ENCODE measurements around the gene ATG9B. TPM values are rescaled to one million over a fixed set of nuclear protein-coding genes. Genes with fewer than 3 reads are reported as not detected.

Gene ATG9B
- total RNA-seq, 1 experiment from 2014 or later: 13.7 TPM

DNA sequence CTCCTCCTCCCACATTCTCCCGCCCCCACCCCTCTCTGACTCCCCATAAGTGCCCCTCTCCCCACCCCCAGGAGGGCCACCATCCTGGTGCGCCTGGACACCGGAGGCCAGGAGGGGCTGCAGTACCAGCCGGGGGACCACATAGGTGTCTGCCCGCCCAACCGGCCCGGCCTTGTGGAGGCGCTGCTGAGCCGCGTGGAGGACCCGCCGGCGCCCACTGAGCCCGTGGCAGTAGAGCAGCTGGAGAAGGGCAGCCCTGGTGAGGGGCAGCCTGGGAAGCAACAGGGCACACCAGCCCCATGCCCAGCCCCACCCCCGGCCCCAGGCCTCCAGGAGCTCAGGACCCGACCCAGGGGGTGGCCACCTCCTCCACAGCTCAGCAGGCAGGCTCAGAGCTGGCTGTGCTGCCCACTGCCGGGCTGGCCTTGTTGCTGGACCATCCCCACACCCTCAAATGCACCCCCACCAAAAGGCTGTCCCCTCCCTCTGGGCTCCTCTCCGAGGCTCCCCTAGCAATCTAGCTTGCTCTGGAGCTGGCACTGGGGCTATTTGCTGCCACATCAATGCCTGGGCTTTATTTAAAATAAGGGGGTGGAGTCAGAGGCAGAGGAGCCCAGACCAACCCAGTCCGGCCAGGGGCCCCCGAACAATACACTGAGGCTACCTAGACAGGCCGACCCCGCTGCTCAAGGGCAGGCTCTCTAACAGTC lies 14.8 kb downstream of the ATG9B start:
- H3K27me3 ChIP-seq (ENCODE audit: insufficient read depth, low read depth): no peaks in the 10 kb centered on the region
- no peaks in the 10 kb centered on the region for H3K79me2 ChIP-seq (ENCODE audit: low read depth)
- no peak overlapping the region for H3K4me3 ChIP-seq
- H3K9me3 ChIP-seq (ENCODE audit: insufficient read depth, low read depth): no peaks in the 10 kb centered on the region
- TF ChIP-seq, protein P1, sequence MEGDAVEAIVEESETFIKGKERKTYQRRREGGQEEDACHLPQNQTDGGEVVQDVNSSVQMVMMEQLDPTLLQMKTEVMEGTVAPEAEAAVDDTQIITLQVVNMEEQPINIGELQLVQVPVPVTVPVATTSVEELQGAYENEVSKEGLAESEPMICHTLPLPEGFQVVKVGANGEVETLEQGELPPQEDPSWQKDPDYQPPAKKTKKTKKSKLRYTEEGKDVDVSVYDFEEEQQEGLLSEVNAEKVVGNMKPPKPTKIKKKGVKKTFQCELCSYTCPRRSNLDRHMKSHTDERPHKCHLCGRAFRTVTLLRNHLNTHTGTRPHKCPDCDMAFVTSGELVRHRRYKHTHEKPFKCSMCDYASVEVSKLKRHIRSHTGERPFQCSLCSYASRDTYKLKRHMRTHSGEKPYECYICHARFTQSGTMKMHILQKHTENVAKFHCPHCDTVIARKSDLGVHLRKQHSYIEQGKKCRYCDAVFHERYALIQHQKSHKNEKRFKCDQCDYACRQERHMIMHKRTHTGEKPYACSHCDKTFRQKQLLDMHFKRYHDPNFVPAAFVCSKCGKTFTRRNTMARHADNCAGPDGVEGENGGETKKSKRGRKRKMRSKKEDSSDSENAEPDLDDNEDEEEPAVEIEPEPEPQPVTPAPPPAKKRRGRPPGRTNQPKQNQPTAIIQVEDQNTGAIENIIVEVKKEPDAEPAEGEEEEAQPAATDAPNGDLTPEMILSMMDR (conservative IDR thresholded peaks at IDR 0.05): no peak
- TF ChIP-seq EZH2 (IDR thresholded peaks at IDR 0.05; ENCODE audit: low read depth): no peak
- no peaks in the 10 kb centered on the region for H3K36me3 ChIP-seq (ENCODE audit: low read depth)
- H3K4me1 ChIP-seq (replicated peaks; ENCODE audit: insufficient read depth): peaks cover 26% of the 10 kb centered on the region
- no peaks in the 10 kb centered on the region for H3K9me2 ChIP-seq (ENCODE audit: insufficient read depth)
- BruUV-seq (replicated peaks): no TSS peak
- intact Hi-C loops (cut with micrococcal nuclease; ENCODE audit: unreplicated experiment): no loop called here
- no peak overlapping the region for H3K4me2 ChIP-seq
- H2AFZ ChIP-seq: no peak overlapping the region
- CTCF ChIA-PET: interaction anchor here (0.6 to 1.0 kb wide), 3 partner anchors 15 to 44 kb away, joined by 3 to 7 read pairs (median 4); partner anchors contain the start of gene ATG9B
- no peak for DNase-seq
- H3F3A ChIP-seq (ENCODE audit: insufficient read depth, low read depth): peaks cover 4% of the 10 kb centered on the region; the same call in 1 of the 2 replicates
- H3K27ac ChIP-seq: no peak overlapping the region
- POLR2A ChIA-PET (ENCODE audit: unreplicated experiment): interaction anchor here (0.6 kb wide), 1 partner anchor 19 kb away, joined by 21 read pairs; the partner anchor contains the start of gene ABCB8
- H4K20me1 ChIP-seq (ENCODE audit: insufficient read depth): no peaks in the 10 kb centered on the region

DNA sequence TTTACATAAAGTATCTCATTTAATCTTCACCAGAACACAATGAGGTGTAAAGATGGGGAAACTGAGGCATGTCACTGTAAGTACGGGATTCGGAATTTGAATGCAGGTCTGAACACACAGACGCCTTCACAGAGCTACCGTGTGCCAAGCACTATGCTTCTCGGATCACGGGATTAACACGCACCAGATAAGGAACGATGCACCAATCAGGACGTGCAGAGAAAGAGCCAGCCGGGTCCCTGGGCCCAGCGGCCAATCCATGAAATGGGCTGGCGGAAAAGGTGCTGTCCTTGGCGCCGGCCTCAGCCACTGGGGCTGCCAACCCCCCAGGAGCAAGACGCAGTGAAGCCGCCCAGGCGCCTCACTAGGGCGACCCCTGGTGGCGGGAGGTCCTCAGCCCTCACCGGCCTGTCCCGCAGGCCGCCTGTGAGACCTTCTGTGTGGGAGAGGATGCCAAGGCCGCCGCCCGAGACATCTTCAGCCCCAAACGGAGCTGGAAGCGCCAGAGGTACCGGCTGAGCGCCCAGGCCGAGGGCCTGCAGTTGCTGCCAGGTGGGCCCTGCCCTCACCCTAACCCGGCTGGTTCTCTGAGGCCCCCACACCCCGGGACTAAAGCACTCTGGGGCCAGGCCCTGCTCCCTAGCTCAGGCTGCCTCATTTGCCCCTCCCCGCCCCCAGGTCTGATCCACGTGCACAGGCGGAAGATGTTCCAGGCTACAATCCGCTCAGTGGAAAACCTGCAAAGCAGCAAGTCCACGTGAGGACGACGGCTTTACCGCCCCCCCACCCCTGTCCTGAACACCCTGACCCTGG lies 15.6 kb downstream of the ATG9B start:
- no peak overlapping the region for H2AFZ ChIP-seq

DNA sequence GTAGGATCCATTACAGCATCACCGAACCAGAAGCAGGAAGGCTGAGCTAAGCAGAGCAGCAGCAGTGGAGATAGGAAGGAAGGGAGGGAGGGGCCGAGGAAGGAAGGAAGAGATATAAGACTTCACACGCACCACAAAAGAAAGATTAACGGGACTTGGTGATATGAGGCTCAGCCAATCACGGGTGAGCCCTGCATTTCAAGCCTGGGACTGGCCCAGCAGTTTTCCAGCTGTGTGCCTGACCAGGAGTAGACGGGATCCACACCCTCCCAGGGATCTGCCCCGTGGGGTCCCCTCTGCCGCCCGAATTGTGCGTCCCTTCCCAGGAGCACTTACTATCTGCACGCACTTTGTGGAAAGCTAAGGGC lies 16.2 kb downstream of the ATG9B start:
- H3K4me1 ChIP-seq (replicated peaks; ENCODE audit: insufficient read depth): peaks cover 39% of the 10 kb centered on the region

More for the DNA sequence above, 15.6 kb downstream of the ATG9B start:
- Histone ChIP-seq H3K9me3 (ENCODE audit: insufficient read depth, low read depth) (no peaks in the 10 kb centered on the region), H3K27ac (no peak overlapping the region), H3F3A (ENCODE audit: insufficient read depth, low read depth) (peaks cover 11% of the 10 kb centered on the region), H3K27me3 (ENCODE audit: insufficient read depth, low read depth) (no peaks in the 10 kb centered on the region), H3K4me2 (no peak overlapping the region), H4K20me1 (ENCODE audit: insufficient read depth) (no peaks in the 10 kb centered on the region), H3K36me3 (ENCODE audit: low read depth) (no peaks in the 10 kb centered on the region), H3K4me1 (replicated peaks; ENCODE audit: insufficient read depth) (peaks cover 33% of the 10 kb centered on the region), H3K9me2 (ENCODE audit: insufficient read depth) (no peaks in the 10 kb centered on the region), H3K4me3 (no peak overlapping the region), H3K79me2 (ENCODE audit: low read depth) (no peaks in the 10 kb centered on the region)
- peak in 1 of 2 experiments; percentile 26 for DNase-seq
- no TSS peak for BruUV-seq (replicated peaks)
- intact Hi-C loops (cut with micrococcal nuclease; ENCODE audit: unreplicated experiment): no loop called here
- TF ChIP-seq EZH2 (IDR thresholded peaks at IDR 0.05; ENCODE audit: low read depth): no peak
- TF ChIP-seq, protein P1 (conservative IDR thresholded peaks at IDR 0.05): peak; percentile 69
- ChIA-PET CTCF (interaction anchor here (1.0 kb wide), 1 partner anchor 16 kb away, joined by 7 read pairs; the partner anchor contains the start of gene ATG9B), POLR2A (ENCODE audit: unreplicated experiment) (no interaction called here)

More for the DNA sequence above, 16.2 kb downstream of the ATG9B start:
- Histone ChIP-seq H3K9me2 (ENCODE audit: insufficient read depth) (no peaks in the 10 kb centered on the region), H2AFZ (no peak overlapping the region), H3K4me2 (no peak overlapping the region), H3K36me3 (ENCODE audit: low read depth) (no peaks in the 10 kb centered on the region), H3F3A (ENCODE audit: insufficient read depth, low read depth) (peaks cover 17% of the 10 kb centered on the region), H4K20me1 (ENCODE audit: insufficient read depth) (no peaks in the 10 kb centered on the region), H3K27me3 (ENCODE audit: insufficient read depth, low read depth) (no peaks in the 10 kb centered on the region), H3K4me3 (no peak overlapping the region), H3K9me3 (ENCODE audit: insufficient read depth, low read depth) (no peaks in the 10 kb centered on the region), H3K79me2 (ENCODE audit: low read depth) (no peaks in the 10 kb centered on the region), H3K27ac (no peak overlapping the region)
- peak in 1 of 2 experiments; percentile 24 for DNase-seq
- ChIA-PET CTCF (interaction anchor here (0.6 kb wide), 1 partner anchor 111 kb away, joined by 3 read pairs; no protein-coding TSS in a partner anchor), POLR2A (ENCODE audit: unreplicated experiment) (interaction anchor here (0.6 kb wide), 1 partner anchor 14 kb away, joined by 4 read pairs; no protein-coding TSS in a partner anchor)
- TF ChIP-seq, protein P1 (conservative IDR thresholded peaks at IDR 0.05): no peak
- TF ChIP-seq EZH2 (IDR thresholded peaks at IDR 0.05; ENCODE audit: low read depth): no peak
- intact Hi-C loops (cut with micrococcal nuclease; ENCODE audit: unreplicated experiment): no loop called here
- BruUV-seq (replicated peaks): no TSS peak
